ENCODE results near the gene SLAMF7. TPM values are rescaled to one million over a fixed set of nuclear protein-coding genes. Genes with fewer than 3 reads are reported as not detected.

SLAMF7 gene
- total RNA-seq, 1 donor from 2014 or later = not detected

GRCh38 chr1:160797861-160798273 is 58.8 kb downstream of the SLAMF7 start:
- no peaks in the 10 kb centered on the region for H3K36me3 ChIP-seq
- H3K27ac ChIP-seq = no peak overlapping the region
- H3K4me1 ChIP-seq = no peaks in the 10 kb centered on the region
- H3K27me3 ChIP-seq = no peaks in the 10 kb centered on the region
- no peak for TF ChIP-seq CTCF (IDR thresholded peaks at IDR 0.05)
- intact Hi-C loops (cut with DNase I) = no loop called here
- no peak for DNase-seq (ENCODE audit: low spot score in 2 of 2)
- no peak overlapping the region for H3K4me3 ChIP-seq
- no peaks in the 10 kb centered on the region for H3K9me3 ChIP-seq

GRCh38 chr1:160798439-160798838 is 59.4 kb downstream of the SLAMF7 start:
- H3K36me3 ChIP-seq = no peaks in the 10 kb centered on the region
- intact Hi-C loops (cut with DNase I) = no loop called here
- H3K27me3 ChIP-seq = no peaks in the 10 kb centered on the region
- TF ChIP-seq CTCF (IDR thresholded peaks at IDR 0.05) = no peak
- no peak overlapping the region for H3K4me3 ChIP-seq
- H3K27ac ChIP-seq = no peak overlapping the region
- no peaks in the 10 kb centered on the region for H3K4me1 ChIP-seq
- no peak for DNase-seq (ENCODE audit: low spot score in 2 of 2)
- H3K9me3 ChIP-seq = no peaks in the 10 kb centered on the region

- intact Hi-C loops (cut with DNase I) = no loop called here
- H3K4me1 ChIP-seq = no peaks in the 10 kb centered on the region
- no peak for TF ChIP-seq CTCF (IDR thresholded peaks at IDR 0.05)
- no peak overlapping the region for H3K4me3 ChIP-seq
- no peak overlapping the region for H3K27ac ChIP-seq
- H3K36me3 ChIP-seq = no peaks in the 10 kb centered on the region
- no peaks in the 10 kb centered on the region for H3K27me3 ChIP-seq
- no peaks in the 10 kb centered on the region for H3K9me3 ChIP-seq
- no peak for DNase-seq (ENCODE audit: low spot score in 2 of 2)
Observed at GRCh38 chr1:160799641-160800040, 60.6 kb downstream of the SLAMF7 start.

GRCh38 chr1:160800142-160800541 is 61.1 kb downstream of the SLAMF7 start:
- intact Hi-C loops (cut with DNase I) = no loop called here
- Histone ChIP-seq H3K36me3 (no peaks in the 10 kb centered on the region), H3K27ac (no peak overlapping the region), H3K27me3 (no peaks in the 10 kb centered on the region), H3K9me3 (no peaks in the 10 kb centered on the region), H3K4me1 (no peaks in the 10 kb centered on the region), H3K4me3 (no peak overlapping the region)
- TF ChIP-seq CTCF (IDR thresholded peaks at IDR 0.05) = no peak
- no peak for DNase-seq (ENCODE audit: low spot score in 2 of 2)

- intact Hi-C loops (cut with DNase I) = no loop called here
- no peak for DNase-seq (ENCODE audit: low spot score in 2 of 2)
- no peak for TF ChIP-seq CTCF (IDR thresholded peaks at IDR 0.05)
- no peak overlapping the region for H3K4me3 ChIP-seq
- H3K36me3 ChIP-seq = no peaks in the 10 kb centered on the region
- no peak overlapping the region for H3K27ac ChIP-seq
- H3K27me3 ChIP-seq = no peaks in the 10 kb centered on the region
- H3K4me1 ChIP-seq = no peaks in the 10 kb centered on the region
- no peaks in the 10 kb centered on the region for H3K9me3 ChIP-seq
Observed at GRCh38 chr1:160800645-160801408, 61.8 kb downstream of the SLAMF7 start.

Measured in ascending aorta (tissue), 2 donors.